IPS-NIHi7 (cell line): Measurements from ENCODE around the gene VGLL1.

ENCODE experiments used
- DNase-seq: peaks from one replicate; pipeline ENCODE4 v3.0.0; 2012; ENCODE audit warnings: mixed read lengths; ENCODE audit errors: extremely low spot score

VGLL1 gene, protein sequence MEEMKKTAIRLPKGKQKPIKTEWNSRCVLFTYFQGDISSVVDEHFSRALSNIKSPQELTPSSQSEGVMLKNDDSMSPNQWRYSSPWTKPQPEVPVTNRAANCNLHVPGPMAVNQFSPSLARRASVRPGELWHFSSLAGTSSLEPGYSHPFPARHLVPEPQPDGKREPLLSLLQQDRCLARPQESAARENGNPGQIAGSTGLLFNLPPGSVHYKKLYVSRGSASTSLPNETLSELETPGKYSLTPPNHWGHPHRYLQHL

DNA sequence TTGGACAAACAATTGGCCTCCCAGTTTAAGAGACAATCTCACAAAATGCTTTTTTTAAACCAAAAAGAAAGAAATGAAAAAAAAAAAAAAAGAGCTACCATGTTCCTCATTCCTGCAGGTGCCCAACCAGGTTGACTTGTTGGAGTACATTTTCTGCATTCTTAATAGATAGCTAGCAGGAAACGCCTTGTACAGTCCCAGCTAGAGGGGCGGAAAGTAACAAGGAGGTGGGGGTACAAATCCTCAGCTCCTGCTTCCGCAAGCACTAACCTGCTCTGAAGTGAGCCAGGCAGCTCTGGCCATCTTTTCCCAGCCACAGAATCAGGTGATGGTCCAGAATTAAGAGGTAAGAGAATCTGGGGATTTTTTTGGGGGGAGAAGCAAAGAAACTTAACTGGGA, at the start of gene VGLL1:
Gene VGLL1 (plus strand): TSS at position 265 of the 400 bp plus-strand sequence. CDS start 3,806 bp downstream, outside the sequence.
- no peak for DNase-seq

DNA sequence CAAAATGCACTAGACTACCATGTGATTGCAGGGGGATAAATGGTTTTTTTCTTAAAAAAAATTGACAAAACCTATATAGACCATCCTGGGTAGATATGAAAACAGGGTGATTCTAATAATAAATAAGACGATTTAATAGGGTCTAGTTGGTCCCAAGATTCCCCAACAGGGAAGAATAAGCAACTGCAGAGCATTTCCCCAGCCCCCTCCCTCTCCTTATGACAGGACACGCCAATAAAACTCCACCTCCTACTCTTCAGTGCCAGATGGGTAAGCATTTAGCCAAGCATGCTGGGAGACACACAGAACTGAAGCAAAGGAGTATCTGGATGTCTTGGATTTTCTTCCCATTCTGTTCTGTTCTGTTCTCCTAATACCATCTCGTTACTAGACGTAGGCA, 44.4 kb upstream of the VGLL1 start, which contains the start of gene BRS3:
Gene BRS3 (plus strand): TSS at position 301 of the 400 bp plus-strand sequence. CDS start 168 bp downstream, outside the sequence.
- DNase-seq, result no peak

DNA sequence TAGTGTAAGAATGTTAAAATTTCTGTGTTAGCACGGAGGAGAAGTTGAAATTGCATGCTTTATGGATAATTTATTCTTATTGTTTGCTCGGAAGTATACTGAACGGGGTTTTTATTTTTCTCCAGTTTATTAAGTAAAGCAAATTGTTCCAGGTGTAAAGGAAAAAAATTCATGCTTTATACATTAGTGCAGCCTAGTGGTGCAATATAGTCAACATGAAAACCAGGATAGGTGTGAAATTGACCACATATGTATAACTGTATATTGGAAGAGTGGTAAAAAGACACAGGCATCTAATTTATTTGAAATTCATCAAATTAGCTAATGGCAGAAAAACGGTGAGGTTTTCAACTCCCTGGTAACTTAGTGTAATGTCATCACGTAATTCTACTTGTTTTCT, 43.3 kb upstream of the VGLL1 start:
- DNase-seq, result no peak

DNA sequence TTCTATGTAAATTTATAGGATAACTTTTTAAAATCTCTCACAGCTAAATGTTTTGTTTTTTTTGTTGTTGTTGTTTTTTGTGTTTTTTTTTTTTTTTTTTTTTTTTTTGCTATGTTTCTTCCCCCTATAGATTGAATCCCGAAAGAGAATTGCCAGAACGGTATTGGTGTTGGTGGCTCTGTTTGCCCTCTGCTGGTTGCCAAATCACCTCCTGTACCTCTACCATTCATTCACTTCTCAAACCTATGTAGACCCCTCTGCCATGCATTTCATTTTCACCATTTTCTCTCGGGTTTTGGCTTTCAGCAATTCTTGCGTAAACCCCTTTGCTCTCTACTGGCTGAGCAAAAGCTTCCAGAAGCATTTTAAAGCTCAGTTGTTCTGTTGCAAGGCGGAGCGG, 40.2 kb upstream of the VGLL1 start:
- DNase-seq, result peak; percentile 14

DNA sequence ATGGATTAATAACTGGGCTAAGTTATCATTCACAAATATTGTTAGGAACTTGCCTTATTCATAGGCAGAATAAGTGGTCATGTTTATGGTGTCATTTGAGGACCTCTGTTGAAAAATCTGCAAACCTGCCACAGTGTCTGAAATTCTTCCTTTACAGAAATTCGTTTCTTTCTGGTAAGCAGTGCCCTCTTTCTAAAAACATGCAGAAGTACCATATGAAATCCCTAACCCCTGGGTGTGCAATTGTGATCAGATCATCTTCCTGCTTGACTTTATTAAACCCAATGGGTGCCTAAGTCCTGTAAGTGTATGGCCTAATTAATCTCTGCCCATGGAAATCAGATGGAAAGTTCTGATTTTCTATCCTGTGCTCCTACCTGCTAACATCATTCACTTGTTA, 39.0 kb upstream of the VGLL1 start:
- no peak for DNase-seq

DNA sequence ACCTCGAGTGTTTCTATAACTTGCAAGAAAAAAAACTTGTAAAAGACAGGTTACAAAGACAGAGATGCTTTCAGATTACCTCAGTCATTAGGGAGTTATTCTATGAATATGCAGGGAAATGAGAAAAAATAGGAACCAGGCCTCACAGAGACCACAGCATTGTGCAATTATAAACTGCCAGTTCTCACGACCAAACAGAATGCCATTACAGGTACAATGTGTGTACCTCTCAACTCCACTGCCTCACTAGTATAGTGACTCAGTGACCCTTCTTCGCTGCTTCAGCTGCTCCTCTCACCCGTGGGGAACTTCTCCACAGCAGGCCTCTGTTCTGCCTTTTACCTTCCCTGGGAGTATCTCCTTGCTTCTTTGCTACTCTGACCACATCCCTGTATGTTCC, 37.0 kb upstream of the VGLL1 start:
- DNase-seq, result no peak

DNA sequence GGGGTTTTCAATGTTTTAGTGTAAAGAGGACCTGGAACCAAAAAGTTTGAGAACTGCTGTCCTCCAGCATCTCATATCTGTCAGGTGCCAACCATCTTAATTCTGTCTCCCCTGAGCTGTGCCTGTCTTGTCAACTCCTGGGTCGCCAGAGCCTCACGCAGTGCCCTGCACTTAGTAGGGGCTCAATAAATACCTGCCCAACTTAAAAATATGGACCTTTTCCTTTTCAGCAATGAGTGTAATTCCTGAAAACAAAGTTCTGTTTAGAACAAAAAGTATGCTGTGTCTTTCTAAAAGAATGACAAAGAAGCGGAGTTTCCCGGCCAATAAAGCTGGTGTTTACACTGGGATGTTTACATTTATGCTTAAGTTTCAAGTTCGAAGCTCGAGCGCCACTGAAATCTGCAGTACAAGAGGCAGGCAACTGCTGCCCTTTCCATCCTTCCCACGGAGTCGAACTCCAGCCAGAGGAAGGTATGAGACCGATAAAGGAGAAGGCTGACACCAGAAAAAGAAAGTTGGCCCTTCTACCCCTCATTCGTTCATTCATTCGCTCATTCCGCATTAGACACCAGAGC, 35.7 kb upstream of the VGLL1 start:
- no peak for DNase-seq

DNA sequence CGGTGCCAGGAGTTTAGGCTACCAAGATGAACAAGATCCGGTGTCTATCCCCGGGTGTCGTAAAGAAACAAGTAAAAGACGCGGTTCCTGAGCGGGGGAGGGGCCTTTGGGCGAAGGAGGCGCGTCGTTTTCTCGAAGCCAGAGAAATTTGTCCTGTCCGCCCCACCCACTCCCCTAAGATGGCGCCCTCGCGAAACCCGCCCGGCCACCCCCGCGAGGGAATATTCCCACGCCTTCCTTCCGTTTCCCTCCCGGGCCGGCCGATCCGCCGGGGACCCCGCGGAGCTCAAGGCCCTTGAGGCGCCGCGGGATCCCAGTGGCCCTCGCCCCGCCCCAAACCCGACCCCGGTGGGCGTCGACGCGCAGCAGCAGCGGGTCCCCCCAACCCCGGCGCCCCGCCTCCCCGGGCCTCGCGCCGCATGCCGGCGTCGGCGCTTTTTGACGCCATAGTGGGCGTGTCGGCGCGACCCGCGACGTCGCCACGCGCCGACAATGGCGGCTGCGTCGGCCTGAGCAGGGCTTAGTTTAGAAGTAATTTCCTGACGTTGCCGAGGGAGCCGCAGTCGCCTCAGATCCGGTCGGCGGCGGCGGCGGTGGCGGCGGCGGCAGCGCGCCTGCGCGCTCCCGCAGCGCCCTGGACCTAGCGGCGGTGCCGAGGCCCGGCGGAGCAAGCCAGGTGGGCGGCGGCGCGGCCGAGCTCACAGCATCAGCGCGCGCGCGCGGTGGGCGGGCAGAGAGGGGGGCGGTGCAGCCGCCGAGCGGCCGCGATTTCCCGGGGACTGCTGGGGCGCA, 35.1 kb upstream of the VGLL1 start:
- DNase-seq, result peak; percentile 70

DNA sequence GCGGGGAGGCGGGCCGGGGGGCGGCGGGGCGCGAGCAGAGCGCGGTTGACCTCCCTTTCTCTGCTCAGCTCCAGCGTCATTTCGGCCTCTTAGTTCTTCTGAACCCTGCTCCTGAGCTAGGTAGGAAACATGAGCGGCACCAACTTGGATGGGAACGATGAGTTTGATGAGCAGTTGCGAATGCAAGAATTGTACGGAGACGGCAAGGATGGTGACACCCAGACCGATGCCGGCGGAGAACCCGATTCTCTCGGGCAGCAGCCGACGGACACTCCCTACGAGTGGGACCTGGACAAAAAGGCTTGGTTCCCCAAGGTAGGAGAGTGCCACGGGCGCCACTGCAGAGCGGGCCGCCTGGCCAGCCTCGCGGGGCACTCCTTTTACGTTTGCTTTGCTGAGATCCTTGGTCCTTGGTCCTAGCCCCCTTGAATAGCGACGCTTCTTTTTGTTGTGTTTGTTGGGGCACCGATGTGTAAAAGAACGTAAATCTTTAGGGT, 34.4 kb upstream of the VGLL1 start, which contains the start of gene HTATSF1:
Gene HTATSF1 (plus strand): TSS at position 37 of the 497 bp plus-strand sequence. CDS start 93 bp downstream, at position 130.
- DNase-seq, result peak; percentile 23

DNA sequence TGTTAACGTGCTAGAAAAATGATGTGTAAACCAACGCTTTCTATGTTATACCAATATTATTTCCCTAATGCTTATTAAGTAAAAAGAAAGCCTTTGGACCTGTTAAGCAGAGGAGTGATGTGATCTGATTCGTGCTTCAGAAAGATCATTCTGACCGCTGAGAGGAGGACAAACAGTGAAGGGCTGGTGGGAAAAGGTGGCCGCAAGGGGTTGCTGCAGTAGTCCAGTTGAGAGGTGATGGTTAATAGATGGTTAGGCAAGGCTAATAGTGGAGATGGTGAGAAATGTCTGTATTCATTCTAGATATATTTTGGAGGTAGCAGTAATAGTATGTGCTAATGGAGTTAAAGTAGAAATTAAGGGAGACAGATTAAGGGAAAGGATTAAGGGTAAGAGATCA, 12.9 kb upstream of the VGLL1 start:
- no peak for DNase-seq

DNA sequence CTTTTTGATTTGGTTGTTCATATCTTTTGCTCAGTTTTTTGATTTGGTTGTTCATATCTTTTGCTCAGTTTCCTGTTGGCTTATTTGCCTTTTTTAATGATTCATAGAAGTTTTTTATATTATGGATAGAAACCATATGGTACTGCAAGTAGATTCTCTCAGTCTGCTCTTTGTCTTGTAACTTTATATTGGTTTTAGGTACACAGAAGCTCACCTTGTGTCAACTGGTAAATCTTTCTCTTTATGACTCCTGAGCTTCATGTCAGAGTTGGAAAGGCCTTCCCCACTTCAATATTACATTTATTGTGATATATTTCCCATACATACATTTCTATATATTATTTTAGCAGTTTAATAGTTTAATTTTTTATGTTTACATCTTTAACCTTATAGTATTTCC, 8.2 kb upstream of the VGLL1 start:
- DNase-seq, result no peak

DNA sequence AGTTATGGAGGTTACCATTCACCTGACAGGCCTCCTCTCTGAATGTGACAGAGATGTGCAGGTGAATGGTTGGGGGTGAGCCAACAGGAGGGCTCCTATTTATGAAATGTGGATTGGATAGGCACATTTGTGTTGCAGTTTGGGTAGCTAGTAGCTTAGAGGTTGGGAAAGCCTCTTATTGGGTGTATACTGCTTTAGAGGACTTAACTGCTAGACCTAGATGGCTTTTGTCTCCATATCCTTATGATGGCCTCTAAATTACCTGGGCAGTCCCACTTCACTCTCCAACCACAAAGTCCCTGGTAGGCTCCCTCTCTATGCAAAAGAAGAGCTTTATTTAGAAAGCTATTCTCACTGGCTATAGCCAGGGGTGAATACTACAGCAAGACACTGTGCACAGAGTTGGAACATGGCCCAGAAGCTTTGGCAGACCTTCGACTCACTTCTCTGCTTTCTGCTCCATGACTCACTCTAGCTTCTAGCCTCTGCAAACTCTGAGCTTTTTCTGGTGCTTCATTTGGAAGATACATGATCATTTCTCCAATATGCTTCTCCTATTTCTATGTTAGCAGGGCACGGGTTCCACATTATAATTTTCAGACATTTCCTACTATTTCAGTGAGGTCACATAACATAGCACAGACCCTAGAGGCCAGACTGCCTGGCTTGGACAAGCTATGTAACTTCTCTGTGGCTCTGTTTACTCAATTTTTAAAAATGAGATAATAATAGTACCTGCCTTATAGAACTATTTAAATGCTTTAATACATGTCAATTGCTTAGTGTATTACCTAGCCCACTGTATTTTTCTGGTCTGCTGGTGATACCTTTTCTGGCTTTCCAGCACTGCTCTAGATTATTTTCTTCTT, 6.0 kb upstream of the VGLL1 start:
- no peak for DNase-seq

DNA sequence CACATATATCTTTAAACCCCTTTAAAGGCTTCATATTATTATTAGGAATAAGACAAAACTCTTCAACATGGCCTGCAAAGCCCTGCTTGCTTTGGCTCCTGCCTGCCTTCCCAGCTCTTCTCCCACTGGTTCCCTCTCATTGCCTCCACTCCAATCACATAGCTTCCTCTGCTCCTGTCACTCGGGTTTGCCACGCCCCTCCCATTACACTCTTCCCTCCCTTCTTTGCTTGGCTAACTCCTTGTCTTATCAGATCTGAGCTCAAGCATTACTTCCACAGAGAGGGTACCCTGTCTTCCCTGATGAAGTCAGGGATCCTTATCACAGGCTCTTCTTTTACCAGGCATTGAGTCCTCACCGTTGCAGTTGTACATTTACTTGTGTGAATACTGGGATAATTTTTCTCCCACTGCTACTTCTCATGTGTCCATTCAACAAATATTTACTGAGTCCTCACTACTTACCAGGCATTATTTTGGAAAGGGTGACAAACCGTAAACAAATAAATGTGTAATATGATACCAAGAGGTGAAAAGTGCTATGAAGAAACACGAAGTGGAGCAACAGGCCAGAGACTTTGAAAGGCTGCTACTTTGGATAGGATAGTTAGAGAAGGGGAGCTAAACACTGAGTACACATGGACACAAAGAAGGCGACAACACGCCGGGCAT, 3.2 kb upstream of the VGLL1 start:
- DNase-seq, result peak; percentile 61

DNA sequence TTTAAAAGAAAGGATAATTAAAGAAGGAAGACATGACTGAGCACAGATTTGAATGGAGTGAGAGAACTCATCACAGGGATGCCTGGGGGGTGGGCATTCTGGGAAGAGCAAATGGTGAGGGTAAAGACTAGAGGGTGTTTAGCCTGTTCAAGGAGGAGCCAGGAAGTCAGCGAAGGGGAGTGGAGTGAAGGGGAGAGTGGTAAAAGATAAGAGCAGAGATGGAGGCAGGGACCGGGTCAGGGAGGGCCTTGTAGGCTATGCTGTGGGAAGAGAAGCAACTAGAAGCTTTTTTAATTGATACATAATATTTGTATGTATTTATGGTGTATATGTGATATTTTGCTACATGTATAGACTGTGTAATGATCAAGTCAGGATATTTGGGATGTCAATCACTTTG, 2.2 kb upstream of the VGLL1 start:
- DNase-seq, result peak; percentile 29

DNA sequence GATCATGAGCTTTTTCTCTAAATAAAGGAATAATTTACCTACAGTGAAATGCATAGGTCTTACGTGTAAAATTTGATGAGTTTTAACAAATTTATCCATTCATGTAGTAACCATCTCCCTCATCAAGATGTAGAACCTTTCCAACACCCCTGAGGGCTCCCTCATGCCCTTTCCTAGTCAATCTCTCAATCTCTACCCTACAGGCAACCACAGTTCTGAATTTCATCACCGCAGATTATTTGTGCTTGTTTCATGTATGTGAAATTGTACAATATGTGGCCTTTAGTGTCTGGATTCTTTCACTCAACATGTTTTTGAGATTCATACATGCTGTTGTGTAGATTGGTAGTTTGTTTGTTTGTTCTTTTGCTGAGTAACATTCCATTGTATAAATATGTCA, 2.1 kb downstream of the VGLL1 start:
- no peak for DNase-seq

DNA sequence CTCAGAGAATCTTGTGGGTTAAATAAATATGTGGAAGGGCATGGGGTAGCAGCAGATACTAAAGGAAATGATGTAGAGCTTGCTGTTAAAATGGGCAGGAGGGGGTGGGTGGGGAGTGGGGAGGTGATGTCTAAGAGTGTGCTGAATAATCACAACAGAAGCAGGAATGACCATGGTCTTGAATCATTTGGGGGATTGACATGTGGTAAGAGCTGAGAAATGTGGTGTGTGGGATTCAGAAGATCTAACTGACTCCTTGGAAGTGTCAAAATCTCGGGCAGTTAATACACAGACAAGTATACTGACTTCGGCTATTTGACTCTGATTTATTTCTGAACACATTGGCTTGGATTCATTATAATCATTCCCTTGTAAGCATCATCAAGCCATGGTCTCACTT, 6.8 kb downstream of the VGLL1 start:
- no peak for DNase-seq

DNA sequence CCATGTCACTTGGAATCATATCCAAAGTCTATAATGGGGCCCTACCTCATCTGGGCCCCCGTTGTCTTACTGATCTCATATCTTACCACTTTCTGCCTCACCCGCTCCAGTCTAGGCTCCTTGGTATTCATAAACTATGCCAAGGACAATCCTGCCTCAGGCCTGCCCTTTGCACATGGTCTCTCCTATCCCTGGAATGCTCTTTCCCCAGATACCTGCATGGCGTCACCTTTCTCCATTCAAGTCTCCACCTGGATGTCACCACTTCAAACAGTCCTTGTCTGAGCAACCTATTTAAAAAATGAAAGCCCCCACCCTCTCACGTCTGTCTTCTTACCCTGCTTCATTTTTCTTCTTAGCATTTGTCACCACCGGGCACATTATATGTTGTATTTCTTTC, 8.2 kb downstream of the VGLL1 start:
- no peak for DNase-seq

DNA sequence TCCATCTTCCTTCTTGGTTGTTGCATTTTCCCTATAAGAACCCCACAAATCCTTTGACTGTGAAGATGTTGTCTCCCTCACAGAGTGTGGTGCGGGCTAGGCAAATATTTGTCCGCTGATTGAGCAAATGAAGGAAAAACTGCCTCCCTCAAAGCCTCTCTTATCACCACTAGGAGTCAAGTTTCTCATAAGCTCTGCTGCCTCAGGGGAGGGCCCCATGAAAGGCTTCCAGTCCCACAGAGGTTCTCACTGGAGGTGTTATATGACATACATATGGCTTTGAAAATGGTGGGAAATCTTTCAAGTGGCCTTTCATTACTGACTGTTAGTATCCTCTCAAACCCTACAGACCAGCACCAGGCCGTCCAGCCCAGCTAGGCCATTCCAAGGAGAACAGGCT, 9.3 kb downstream of the VGLL1 start:
- no peak for DNase-seq

DNA sequence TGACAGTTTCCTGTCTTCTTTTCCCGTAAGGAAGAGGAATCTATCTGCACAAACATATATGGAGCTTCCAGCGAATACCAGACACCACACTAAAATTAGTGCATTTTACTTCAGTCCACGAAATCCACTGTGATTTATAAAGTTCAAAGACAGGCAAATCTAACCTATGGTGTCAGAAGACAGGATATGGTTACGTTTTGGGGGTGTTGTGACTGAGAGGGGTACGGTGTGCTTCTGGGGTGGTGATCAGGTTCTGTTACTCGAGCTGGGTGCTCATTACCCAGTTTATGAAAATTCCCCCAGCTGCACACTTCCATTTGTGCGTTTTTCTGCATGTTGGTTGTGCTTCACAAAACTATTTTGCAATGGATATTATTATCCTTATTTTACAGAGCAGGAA, 10.3 kb downstream of the VGLL1 start:
- DNase-seq, result no peak

DNA sequence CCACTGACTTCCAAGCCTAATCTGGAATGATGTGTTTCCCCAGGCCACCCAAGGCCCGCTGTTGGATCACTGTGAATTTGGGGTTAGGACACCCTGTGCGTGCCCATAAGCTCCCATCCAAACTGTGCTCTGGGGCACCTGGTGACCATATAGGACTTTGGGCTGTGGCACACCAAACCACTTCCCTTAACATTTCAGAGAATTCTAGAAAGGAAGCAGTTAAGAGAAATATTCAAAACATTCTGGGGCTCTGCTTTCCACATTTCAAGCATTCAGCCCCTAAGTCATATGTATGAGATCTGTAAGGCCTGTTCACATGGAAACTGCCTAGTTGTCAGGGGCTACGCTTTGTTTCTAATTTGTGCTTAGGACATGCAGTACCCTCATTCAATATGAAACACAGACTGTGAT, 14.4 kb downstream of the VGLL1 start:
- no peak for DNase-seq

DNA sequence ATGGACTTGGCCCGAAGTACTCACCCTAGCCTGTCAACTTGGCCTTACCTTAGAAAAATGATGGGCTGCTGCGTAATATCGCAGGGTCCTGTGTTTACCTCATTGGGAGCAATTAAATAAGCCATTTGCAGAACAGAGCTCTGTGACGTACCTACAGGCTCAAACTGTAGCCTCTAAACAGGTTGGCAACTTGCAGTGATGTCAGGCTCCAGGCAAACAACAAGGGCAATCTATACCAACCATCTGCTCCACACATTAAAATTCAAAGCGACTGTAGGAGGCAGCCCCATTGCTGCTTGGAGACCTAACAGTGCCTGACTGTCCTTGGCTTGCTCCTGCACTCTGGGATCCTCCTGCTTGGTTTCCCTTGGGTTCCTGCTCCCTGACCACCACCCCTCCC, 17.2 kb downstream of the VGLL1 start:
- no peak for DNase-seq
